A673 (cell line): ENCODE results near the gene PLA2G12A. TPM values are rescaled to one million over a fixed set of nuclear protein-coding genes. Genes with fewer than 3 reads are reported as not detected.
A peak's percentile ranks its signal among the peaks of the same experiment; 100 is the strongest.
"Not testable (repeated sequence)": the region's sequence is repeated elsewhere in the genome, so short reads cannot be mapped to it uniquely, and the experiment has no call there.

ENCODE experiments used
- BruUV-seq: library from RNA; stranded (reverse); fragments of 400-500 nt; replicated peaks from 2 replicates; lab custom pipeline; 2021; lab: Mats Ljungman, UMichigan
- CTCF ChIA-PET: fragments of 300-600 bp; sonication (Branson Sonifier 250); formaldehyde crosslinking; loops from one replicate; lab custom pipeline; 2022; ENCODE audit warnings: antibody characterized with exemption; lab: Charles Lee
- POLR2A ChIA-PET: fragments of 300-600 bp; sonication (Branson Sonifier 250); formaldehyde crosslinking; loops from one replicate; lab custom pipeline; 2022; ENCODE audit warnings: antibody characterized with exemption; ENCODE audit not compliant: low non-redundant PET; lab: Charles Lee
- DNase-seq: peaks from one replicate; pipeline ENCODE4 v3.0.0-alpha.2; 2015; ENCODE audit warnings: low spot score
- H3K27ac ChIP-seq: fragments of 200-600 bp; sonication (generic); 2 replicates; pipeline ENCODE4 v1.5.1; 2016; ENCODE audit warnings: mixed run types, low read depth, mild to moderate bottlenecking, mixed read lengths, antibody characterized with exemption, low read length; ENCODE audit not compliant: poor library complexity, severe bottlenecking
- H3K27me3 ChIP-seq: fragments of 200-600 bp; sonication (generic); replicated peaks from 2 replicates; pipeline ENCODE4 v1.6.1; 2017; ENCODE audit warnings: mixed run types, low read depth, mild to moderate bottlenecking, mixed read lengths, antibody characterized with exemption, low read length; ENCODE audit not compliant: insufficient read depth, poor library complexity
- H3K36me3 ChIP-seq: fragments of 200-600 bp; sonication (generic); 2 replicates; pipeline ENCODE4 v1.6.1; 2016; ENCODE audit warnings: mixed run types, mild to moderate bottlenecking, mixed read lengths, antibody characterized with exemption, low read length; ENCODE audit not compliant: insufficient read depth, poor library complexity, severe bottlenecking
- H3K4me1 ChIP-seq: fragments of 200-600 bp; sonication (generic); 2 replicates; pipeline ENCODE4 v1.6.1; 2017; ENCODE audit warnings: mixed run types, mild to moderate bottlenecking, mixed read lengths, antibody characterized with exemption, low read length; ENCODE audit not compliant: insufficient read depth, poor library complexity, severe bottlenecking
- H3K4me3 ChIP-seq: fragments of 200-600 bp; sonication (generic); 2 replicates; pipeline ENCODE4 v1.5.1; 2016; ENCODE audit warnings: low read depth, mixed run types, mild to moderate bottlenecking, mixed read lengths, low read length; ENCODE audit not compliant: poor library complexity, severe bottlenecking
- H3K9me3 ChIP-seq: fragments of 200-600 bp; sonication (generic); 2 replicates; pipeline ENCODE4 v1.6.1; 2016; ENCODE audit warnings: mixed run types, low read depth, mild to moderate bottlenecking, mixed read lengths, antibody characterized with exemption, low read length; ENCODE audit not compliant: poor library complexity, severe bottlenecking
- CTCF ChIP-seq: fragments of 300-800, 200-600 bp; sonication (generic); conservative IDR thresholded peaks from 2 replicates; pipeline ENCODE4 v1.5.1; 2017; ENCODE audit warnings: low read depth, mild to moderate bottlenecking, antibody characterized with exemption, low read length, moderate library complexity, mixed read lengths
- EZH2 ChIP-seq: fragments of 200-600 bp; sonication (generic); IDR thresholded peaks from 2 replicates; pipeline ENCODE4 v1.6.1; 2017; ENCODE audit warnings: borderline replicate concordance, low read depth, mild to moderate bottlenecking, mixed read lengths, antibody characterized with exemption, low read length; ENCODE audit not compliant: poor library complexity, severe bottlenecking
- intact Hi-C: fragments of 100-400 bp; cut with micrococcal nuclease; formaldehyde crosslinking; loops from one replicate; pipeline ENCODE4 v1.10.0; 2022; ENCODE audit not compliant: unreplicated experiment
- total RNA-seq: library from RNA; stranded (reverse); gene quantifications from 2 replicates; pipeline ENCODE4 v1.2.3, GENCODE V29; 2021

The PLA2G12A gene
- total RNA-seq, 1 experiment from 2014 or later, result 34.5 TPM

DNA sequence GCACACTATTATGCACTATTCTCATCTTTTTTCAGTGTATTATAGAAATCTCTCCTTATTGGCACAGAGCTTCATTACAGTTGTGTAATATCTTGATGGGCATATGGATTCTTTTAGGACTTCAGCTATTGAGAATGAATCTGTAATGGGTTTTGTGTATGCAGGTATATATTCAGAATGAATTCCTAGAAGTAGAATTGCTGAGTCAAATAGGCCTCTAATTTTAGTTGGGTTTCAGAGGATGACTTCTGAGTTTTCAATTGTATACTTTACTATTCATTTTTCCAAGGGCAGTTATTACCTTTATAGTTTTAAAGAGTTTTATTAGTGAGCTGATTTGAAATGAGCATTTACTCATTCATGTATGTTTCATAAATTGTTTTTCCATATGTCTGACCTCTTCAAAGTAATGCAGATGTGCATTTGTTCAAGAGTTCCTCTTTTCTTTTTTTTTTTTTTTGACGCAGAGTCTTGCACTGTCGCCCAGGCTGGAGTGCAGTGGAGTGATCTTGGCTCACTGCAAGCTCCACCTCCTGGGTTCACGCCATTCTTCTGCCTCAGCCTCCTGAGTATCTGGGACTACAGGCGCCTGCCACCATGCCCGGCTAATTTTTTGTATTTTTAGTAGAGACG lies 46.1 kb downstream of the PLA2G12A start:
- Histone ChIP-seq H3K36me3 (peaks cover 7% of the 10 kb centered on the region), H3K9me3 (no peaks in the 10 kb centered on the region), H3K4me1 (peaks cover 9% of the 10 kb centered on the region), H3K27me3 (no peaks in the 10 kb centered on the region), H3K27ac (no peak overlapping the region), H3K4me3 (no peak overlapping the region)
- no TSS peak for BruUV-seq
- intact Hi-C loops, result no loop called here
- CTCF ChIA-PET, result no interaction called here
- no peak for TF ChIP-seq CTCF
- TF ChIP-seq EZH2, result no peak
- no peak for DNase-seq
- POLR2A ChIA-PET, result no interaction called here

- H3K36me3 ChIP-seq, result peaks cover 7% of the 10 kb centered on the region
- intact Hi-C loops, result no loop called here
- H3K4me1 ChIP-seq, result peaks cover 9% of the 10 kb centered on the region
- H3K4me3 ChIP-seq, result no peak overlapping the region
- peak; percentile 65 for DNase-seq
- CTCF ChIA-PET, result interaction anchor here (0.7 kb wide), 1 partner anchor 19 kb away, joined by 3 read pairs; no protein-coding TSS in a partner anchor
- no peaks in the 10 kb centered on the region for H3K27me3 ChIP-seq
- TF ChIP-seq EZH2 (no peak), CTCF (no peak)
- POLR2A ChIA-PET, result no interaction called here
- H3K27ac ChIP-seq, result peak overlapping the region; percentile 3
- no peaks in the 10 kb centered on the region for H3K9me3 ChIP-seq
- BruUV-seq, result no TSS peak
Measured at GRCh38 chr4:109682875-109683274, 47.0 kb downstream of the PLA2G12A start.

DNA sequence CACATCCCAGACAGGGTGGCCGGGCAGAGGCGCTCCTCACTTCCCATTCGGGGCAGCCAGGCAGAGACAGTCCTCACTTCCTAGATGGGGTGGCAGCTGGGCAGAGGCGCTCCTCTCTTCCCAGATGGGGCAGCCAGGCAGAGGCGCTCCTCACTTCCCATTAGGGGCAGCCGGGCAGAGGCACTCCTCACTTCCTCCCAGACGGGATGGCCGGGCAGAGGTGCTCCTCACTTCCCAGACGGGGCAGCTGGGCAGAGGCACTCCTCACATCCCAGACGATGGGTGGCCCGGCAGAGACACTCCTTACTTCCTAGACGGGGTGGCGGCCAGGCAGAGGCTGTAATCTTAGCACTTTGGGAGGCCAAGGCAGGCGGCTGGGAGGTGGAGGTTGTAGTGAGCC lies 50.9 kb downstream of the PLA2G12A start:
- POLR2A ChIA-PET, BruUV-seq, CTCF ChIA-PET: not testable (repeated sequence)

DNA sequence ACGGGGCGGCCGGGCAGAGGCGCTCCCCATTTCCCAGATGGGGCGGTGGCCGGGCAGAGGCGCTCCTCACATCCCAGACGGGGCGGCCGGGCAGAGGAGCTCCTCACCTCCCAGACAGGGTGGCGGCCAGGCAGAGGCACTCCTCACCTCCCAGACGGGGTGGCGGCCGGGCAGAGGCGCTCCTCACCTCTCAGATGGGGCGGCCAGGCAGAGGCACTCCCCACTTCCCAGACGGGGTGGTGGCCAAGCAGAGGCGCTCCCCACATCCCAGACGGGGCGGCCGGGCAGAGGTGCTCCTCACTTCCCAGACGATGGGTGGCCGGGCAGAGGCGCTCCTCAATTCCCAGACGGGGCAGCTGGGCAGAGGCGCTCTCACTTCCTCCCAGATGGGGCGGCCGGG lies 51.4 kb downstream of the PLA2G12A start:
- BruUV-seq, H3K27ac ChIP-seq, DNase-seq, POLR2A ChIA-PET, CTCF ChIA-PET, H3K4me1 ChIP-seq, intact Hi-C loops, H3K36me3 ChIP-seq, H3K4me3 ChIP-seq, H3K27me3 ChIP-seq, H3K9me3 ChIP-seq: not testable (repeated sequence)

More for the DNA sequence above, 50.9 kb downstream of the PLA2G12A start:
- H3K36me3 ChIP-seq, H3K4me3 ChIP-seq, intact Hi-C loops, H3K9me3 ChIP-seq, H3K4me1 ChIP-seq, H3K27me3 ChIP-seq, H3K27ac ChIP-seq, DNase-seq: not testable (repeated sequence)
